BE2C (cell line): ENCODE results near the gene BAG5.

Experiments used
- DNase-seq: peaks from one replicate; pipeline ENCODE4 v3.0.0-alpha.2; 2020
- H3K27me3 ChIP-seq: fragments of 250-450 bp; sonication (Bioruptor Pico); 2 replicates; pipeline ENCODE4 v1.5.1; 2020; ENCODE audit warnings: mild to moderate bottlenecking
- H3K36me3 ChIP-seq: fragments of 250-450 bp; sonication (Bioruptor Pico); 2 replicates; pipeline ENCODE4 v1.5.1; 2020; ENCODE audit warnings: mild to moderate bottlenecking
- H3K4me1 ChIP-seq: fragments of 250-450 bp; sonication (Bioruptor Pico); 2 replicates; pipeline ENCODE4 v1.5.1; 2020
- H3K4me3 ChIP-seq: 2 replicates; pipeline ENCODE4 v1.5.1; 2011; ENCODE audit warnings: low read depth, low read length
- H3K9me3 ChIP-seq: fragments of 250-450 bp; sonication (Bioruptor Pico); 2 replicates; pipeline ENCODE4 v1.5.1; 2020
- TF ChIP-seq, protein P1 (sequence below): IDR thresholded peaks from 2 replicates; pipeline ENCODE4 v1.5.1; 2012; ENCODE audit warnings: mild to moderate bottlenecking, low read depth, low read length

The BAG5 gene

DNA sequence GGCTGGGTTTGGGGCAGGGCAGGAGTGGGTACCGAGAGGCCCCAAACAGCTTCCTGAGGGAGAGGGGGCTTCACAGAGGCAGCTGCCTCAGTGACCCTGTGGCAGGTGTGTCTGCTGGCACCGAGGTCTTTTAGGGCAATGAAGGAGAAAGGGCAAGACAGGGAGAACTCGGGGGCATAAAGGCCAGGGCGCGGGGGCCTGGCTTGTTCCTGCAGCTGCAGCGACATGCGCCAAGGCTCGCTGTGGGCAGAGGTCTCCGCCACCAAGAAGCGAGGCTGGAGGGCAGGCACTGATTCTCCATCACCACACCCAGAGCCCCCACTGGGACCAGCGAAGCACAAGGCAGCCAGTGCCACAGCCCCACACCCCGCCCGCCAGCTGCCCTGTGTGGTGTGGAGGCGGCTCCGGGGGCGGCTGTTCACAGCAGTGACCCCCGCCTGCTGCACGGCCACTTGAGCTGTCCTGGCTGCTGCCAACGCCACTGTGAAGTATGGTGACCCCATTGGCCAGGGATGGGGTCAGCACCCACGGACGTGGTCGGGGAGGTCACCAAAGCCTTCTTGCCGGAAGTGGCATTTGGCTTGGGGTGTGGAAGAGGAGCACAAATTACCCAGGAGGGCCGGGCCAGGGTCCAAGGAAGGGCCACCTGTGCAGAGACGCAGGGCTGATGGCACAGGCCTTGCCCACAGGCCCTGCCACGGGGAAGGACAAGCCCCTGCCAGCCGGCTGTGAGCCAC lies 16.4 kb downstream of the BAG5 start:
- Histone ChIP-seq H3K9me3 (no peaks in the 10 kb centered on the region), H3K4me1 (peaks cover 22% of the 10 kb centered on the region), H3K4me3 (no peak overlapping the region), H3K36me3 (no peaks in the 10 kb centered on the region), H3K27me3 (no peaks in the 10 kb centered on the region)
- DNase-seq: peak; percentile 18
- TF ChIP-seq, protein P1, sequence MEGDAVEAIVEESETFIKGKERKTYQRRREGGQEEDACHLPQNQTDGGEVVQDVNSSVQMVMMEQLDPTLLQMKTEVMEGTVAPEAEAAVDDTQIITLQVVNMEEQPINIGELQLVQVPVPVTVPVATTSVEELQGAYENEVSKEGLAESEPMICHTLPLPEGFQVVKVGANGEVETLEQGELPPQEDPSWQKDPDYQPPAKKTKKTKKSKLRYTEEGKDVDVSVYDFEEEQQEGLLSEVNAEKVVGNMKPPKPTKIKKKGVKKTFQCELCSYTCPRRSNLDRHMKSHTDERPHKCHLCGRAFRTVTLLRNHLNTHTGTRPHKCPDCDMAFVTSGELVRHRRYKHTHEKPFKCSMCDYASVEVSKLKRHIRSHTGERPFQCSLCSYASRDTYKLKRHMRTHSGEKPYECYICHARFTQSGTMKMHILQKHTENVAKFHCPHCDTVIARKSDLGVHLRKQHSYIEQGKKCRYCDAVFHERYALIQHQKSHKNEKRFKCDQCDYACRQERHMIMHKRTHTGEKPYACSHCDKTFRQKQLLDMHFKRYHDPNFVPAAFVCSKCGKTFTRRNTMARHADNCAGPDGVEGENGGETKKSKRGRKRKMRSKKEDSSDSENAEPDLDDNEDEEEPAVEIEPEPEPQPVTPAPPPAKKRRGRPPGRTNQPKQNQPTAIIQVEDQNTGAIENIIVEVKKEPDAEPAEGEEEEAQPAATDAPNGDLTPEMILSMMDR: no peak

DNA sequence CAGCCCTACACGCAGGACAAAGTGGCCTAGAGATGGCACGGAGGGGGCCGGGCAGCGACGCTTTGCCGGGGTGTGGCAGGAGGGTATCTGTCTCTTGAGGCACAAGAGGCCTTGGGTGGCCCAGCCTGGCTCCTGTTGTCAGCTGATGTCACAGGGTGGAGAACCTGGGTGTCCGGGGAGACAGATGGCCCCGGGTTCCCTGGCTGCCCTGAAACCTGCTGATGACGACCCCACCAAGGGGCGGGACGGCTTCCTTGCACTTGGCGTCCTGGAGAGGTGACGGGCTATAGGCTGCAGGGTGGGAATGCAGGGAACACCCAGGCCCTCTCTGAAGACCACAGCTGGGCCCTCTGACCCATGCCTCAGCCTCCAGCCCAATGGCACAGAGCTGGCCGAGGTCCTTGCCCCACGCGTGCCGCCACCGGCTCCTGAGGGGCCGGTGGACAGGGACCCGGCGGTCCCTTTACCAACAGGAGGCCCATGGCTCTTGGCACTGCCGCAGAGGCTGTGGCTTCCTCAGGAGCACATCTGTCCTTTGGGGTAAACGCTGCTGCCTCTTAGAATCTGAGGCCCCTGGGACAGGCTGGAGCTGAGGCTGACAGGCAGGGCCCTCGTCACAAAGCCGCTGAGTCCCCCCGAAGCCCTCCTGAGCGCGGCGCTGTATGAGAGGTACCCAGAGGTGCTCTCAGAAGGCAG lies 17.1 kb downstream of the BAG5 start:
- H3K27me3 ChIP-seq: no peaks in the 10 kb centered on the region
- peaks cover 22% of the 10 kb centered on the region for H3K4me1 ChIP-seq
- no peak overlapping the region for H3K4me3 ChIP-seq
- DNase-seq: peak; percentile 10
- no peaks in the 10 kb centered on the region for H3K36me3 ChIP-seq
- TF ChIP-seq, protein P1: no peak
- no peaks in the 10 kb centered on the region for H3K9me3 ChIP-seq

DNA sequence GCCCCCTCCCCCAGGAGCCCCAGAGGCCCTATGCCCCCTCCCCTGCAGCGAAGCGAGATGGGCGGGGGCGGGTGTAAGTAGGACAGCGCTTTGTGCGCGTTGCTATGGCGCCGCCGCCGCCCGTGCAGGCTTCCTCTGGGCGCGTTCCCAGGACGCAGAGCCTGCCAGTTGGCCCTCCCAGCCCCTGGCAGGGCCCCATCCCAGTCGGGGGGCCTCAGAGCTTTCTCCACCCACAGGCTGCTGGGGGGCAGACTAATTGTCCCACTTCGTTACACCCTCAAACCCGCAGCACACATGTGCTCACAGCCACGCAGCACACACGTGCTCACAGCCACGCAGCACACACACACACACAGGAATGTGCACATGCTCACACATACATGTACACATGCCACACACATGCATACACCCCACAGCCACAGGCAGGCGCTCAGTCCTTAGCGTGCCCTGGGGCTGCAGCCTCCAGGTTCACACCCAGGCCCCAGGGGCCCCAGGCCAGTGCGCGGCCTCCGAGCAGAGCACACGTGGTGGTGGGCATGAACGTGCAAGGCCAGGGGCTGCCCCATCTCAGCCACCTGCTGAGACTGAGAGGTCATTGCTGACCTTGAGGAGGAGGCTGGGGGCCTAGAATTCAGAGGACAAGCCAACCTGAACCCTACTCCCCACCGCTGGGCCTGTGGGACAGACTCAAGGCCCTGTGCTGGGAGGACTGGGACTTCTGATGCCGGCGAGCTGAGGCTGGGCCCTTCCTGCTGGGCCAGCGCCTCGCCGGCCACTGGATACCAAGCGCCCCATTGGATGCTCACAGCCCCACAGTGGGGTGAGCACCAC lies 17.9 kb downstream of the BAG5 start:
- TF ChIP-seq, protein P1: no peak
- no peaks in the 10 kb centered on the region for H3K27me3 ChIP-seq
- H3K4me3 ChIP-seq: no peak overlapping the region
- no peaks in the 10 kb centered on the region for H3K36me3 ChIP-seq
- H3K9me3 ChIP-seq: no peaks in the 10 kb centered on the region
- H3K4me1 ChIP-seq: peaks cover 22% of the 10 kb centered on the region
- peak; percentile 51 for DNase-seq

- DNase-seq: peak; percentile 28
- TF ChIP-seq, protein P1: no peak
- Histone ChIP-seq H3K27me3 (no peaks in the 10 kb centered on the region), H3K36me3 (no peaks in the 10 kb centered on the region), H3K9me3 (no peaks in the 10 kb centered on the region), H3K4me1 (peaks cover 22% of the 10 kb centered on the region), H3K4me3 (no peak overlapping the region)
Observed at GRCh38 chr14:103543721-103544387, 18.6 kb downstream of the BAG5 start.

DNA sequence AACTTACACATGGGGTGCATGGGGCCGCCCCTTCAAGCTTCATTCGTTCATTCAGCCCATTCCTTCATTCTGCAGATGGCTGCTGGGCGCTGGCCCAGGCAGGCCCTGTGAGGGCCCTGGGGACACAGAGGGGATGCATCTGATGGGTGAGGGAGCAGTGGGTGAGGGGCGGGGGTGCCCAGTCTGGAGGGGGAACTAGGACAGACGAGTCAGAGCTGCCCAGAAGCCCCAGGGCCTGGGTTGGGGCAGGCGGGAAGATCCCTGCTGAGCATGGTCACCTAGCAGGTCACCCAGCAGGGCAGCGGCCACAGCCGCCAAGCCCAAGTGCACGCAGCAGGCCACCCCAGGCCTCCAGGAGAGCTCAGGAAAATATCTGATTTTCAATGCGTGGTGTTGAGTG lies 19.3 kb downstream of the BAG5 start:
- TF ChIP-seq, protein P1: no peak
- H3K4me1 ChIP-seq: peaks cover 29% of the 10 kb centered on the region
- peak; percentile 14 for DNase-seq
- no peak overlapping the region for H3K4me3 ChIP-seq
- H3K27me3 ChIP-seq: no peaks in the 10 kb centered on the region
- no peaks in the 10 kb centered on the region for H3K9me3 ChIP-seq
- H3K36me3 ChIP-seq: no peaks in the 10 kb centered on the region
